Skeletal muscle tissue (tissue), 4 donors: ENCODE results near the gene ECE1. TPM values are rescaled to one million over a fixed set of nuclear protein-coding genes. Genes with fewer than 3 reads are reported as not detected.

Experiments
- H3K27ac ChIP-seq: one replicate; pipeline ENCODE4 v1.7.0; 2013; ENCODE audit warnings: mild to moderate bottlenecking, low read depth, low read length, inconsistent platforms
- H3K27me3 ChIP-seq, 3 donors: one replicate each; pipeline ENCODE4 v1.7.0; 2013; ENCODE audit warnings: low read length in 3 of 3; ENCODE audit not compliant: control insufficient read depth in 3 of 3, insufficient read depth in 3 of 3
- H3K36me3 ChIP-seq, 3 donors: one replicate each; pipeline ENCODE4 v1.7.0; 2013; ENCODE audit warnings: low read length in 3 of 3; ENCODE audit not compliant: control insufficient read depth in 3 of 3, insufficient read depth in 3 of 3
- H3K4me1 ChIP-seq, 3 donors: one replicate each; pipeline ENCODE4 v1.7.0; 2013; ENCODE audit warnings: low read length in 3 of 3, mild to moderate bottlenecking in 3 of 3; ENCODE audit not compliant: control insufficient read depth in 3 of 3, insufficient read depth in 3 of 3
- H3K4me3 ChIP-seq, 3 donors: one replicate each; pipeline ENCODE4 v1.7.0; 2013; ENCODE audit warnings: low read length in 3 of 3
- H3K9ac ChIP-seq, 3 donors: one replicate each; pipeline ENCODE4 v1.7.0; 2013; ENCODE audit warnings: low read length in 3 of 3, mild to moderate bottlenecking in 3 of 3, moderate library complexity in 2 of 3, low read depth in 1 of 3
- H3K9me3 ChIP-seq, 3 donors: one replicate each; pipeline ENCODE4 v1.7.0; 2013; ENCODE audit warnings: low read length in 3 of 3; ENCODE audit not compliant: control insufficient read depth in 3 of 3
- total RNA-seq: library from RNA; depleted of rRNA; stranded (reverse); fragments of >200 nt; gene quantifications from one replicate; pipeline ENCODE4 v1.2.3, GENCODE V29; 2014
- donor health status: Osteomylitis.

ECE1 gene
- total RNA-seq, 1 donor from 2014 or later: 25.6 TPM

- Histone ChIP-seq H3K27me3 (peaks cover 0 to 25% (median 8%) of the 10 kb centered on the region in 3 donors), H3K4me1 (peaks cover 44 to 56% (median 51%) of the 10 kb centered on the region in 3 donors), H3K9me3 (no peaks in the 10 kb centered on the region), H3K9ac (peak overlapping the region; percentile 20 to 68 (median 38)), H3K27ac (peak overlapping the region; percentile 79), H3K36me3 (no peaks in the 10 kb centered on the region), H3K4me3 (no peak overlapping the region)
Measured at GRCh38 chr1:21318714-21319159, 28.5 kb upstream of the ECE1 start.

- Histone ChIP-seq H3K27ac (peak overlapping the region; percentile 79), H3K4me3 (no peak overlapping the region), H3K9me3 (no peaks in the 10 kb centered on the region), H3K27me3 (peaks cover 0 to 29% (median 8%) of the 10 kb centered on the region in 3 donors), H3K36me3 (no peaks in the 10 kb centered on the region), H3K9ac (peak overlapping the region in 2 of 3 donors; percentile 20 to 68), H3K4me1 (peaks cover 47 to 61% (median 54%) of the 10 kb centered on the region in 3 donors)
Measured at GRCh38 chr1:21318057-21318713, 27.9 kb upstream of the ECE1 start.

GRCh38 chr1:21317690-21318043 lies 27.4 kb upstream of the ECE1 start:
- peaks cover 0 to 29% (median 8%) of the 10 kb centered on the region in 3 donors for H3K27me3 ChIP-seq
- no peaks in the 10 kb centered on the region for H3K36me3 ChIP-seq
- H3K27ac ChIP-seq: peak overlapping the region; percentile 79
- H3K9ac ChIP-seq: peak overlapping the region in 1 of 3 donors; percentile 68
- H3K9me3 ChIP-seq: no peaks in the 10 kb centered on the region
- H3K4me3 ChIP-seq: no peak overlapping the region
- peaks cover 47 to 59% (median 49%) of the 10 kb centered on the region in 3 donors for H3K4me1 ChIP-seq

- H3K27ac ChIP-seq: peak overlapping the region; percentile 79
- H3K9ac ChIP-seq: peak overlapping the region in 1 of 3 donors; percentile 68
- peaks cover 0 to 29% (median 8%) of the 10 kb centered on the region in 3 donors for H3K27me3 ChIP-seq
- no peaks in the 10 kb centered on the region for H3K36me3 ChIP-seq
- H3K4me3 ChIP-seq: no peak overlapping the region
- peaks cover 42 to 54% (median 44%) of the 10 kb centered on the region in 3 donors for H3K4me1 ChIP-seq
- H3K9me3 ChIP-seq: no peaks in the 10 kb centered on the region
Measured at GRCh38 chr1:21317035-21317689, 26.9 kb upstream of the ECE1 start.

- no peak overlapping the region for H3K9ac ChIP-seq
- H3K9me3 ChIP-seq: no peaks in the 10 kb centered on the region
- H3K4me3 ChIP-seq: no peak overlapping the region
- H3K4me1 ChIP-seq: peaks cover 33 to 44% (median 35%) of the 10 kb centered on the region in 3 donors
- no peak overlapping the region for H3K27ac ChIP-seq
- peaks cover 0 to 21% (median 8%) of the 10 kb centered on the region in 3 donors for H3K27me3 ChIP-seq
- H3K36me3 ChIP-seq: no peaks in the 10 kb centered on the region
Measured at GRCh38 chr1:21314743-21315396, 24.6 kb upstream of the ECE1 start.

- Histone ChIP-seq H3K9ac (no peak overlapping the region), H3K27ac (no peak overlapping the region), H3K36me3 (no peaks in the 10 kb centered on the region), H3K27me3 (peaks cover 0 to 18% (median 4%) of the 10 kb centered on the region in 3 donors), H3K9me3 (no peaks in the 10 kb centered on the region), H3K4me3 (peak overlapping the region in 1 of 3 donors; percentile 15), H3K4me1 (peaks cover 27 to 42% (median 30%) of the 10 kb centered on the region in 3 donors)
Measured at GRCh38 chr1:21313886-21314721, 23.8 kb upstream of the ECE1 start.

- no peaks in the 10 kb centered on the region for H3K36me3 ChIP-seq
- H3K4me1 ChIP-seq: peaks cover 34 to 45% (median 35%) of the 10 kb centered on the region in 3 donors
- no peaks in the 10 kb centered on the region for H3K9me3 ChIP-seq
- H3K27ac ChIP-seq: no peak overlapping the region
- peak overlapping the region in 1 of 3 donors; percentile 15 for H3K4me3 ChIP-seq
- peak overlapping the region in 1 of 3 donors; percentile 23 for H3K9ac ChIP-seq
- peaks cover 0 to 14% (median 4%) of the 10 kb centered on the region in 3 donors for H3K27me3 ChIP-seq
Measured at GRCh38 chr1:21313203-21313885, 23.1 kb upstream of the ECE1 start.

- Histone ChIP-seq H3K27ac (no peak overlapping the region), H3K4me3 (no peak overlapping the region), H3K36me3 (no peaks in the 10 kb centered on the region)
Measured at GRCh38 chr1:21312407-21312992, 22.2 kb upstream of the ECE1 start.

GRCh38 chr1:21311016-21311415 lies 20.8 kb upstream of the ECE1 start:
- Histone ChIP-seq H3K9ac (no peak overlapping the region), H3K4me1 (peaks cover 21 to 34% (median 26%) of the 10 kb centered on the region in 3 donors), H3K9me3 (no peaks in the 10 kb centered on the region), H3K27me3 (peaks cover 0 to 9% (median 4%) of the 10 kb centered on the region in 3 donors), H3K4me3 (no peak overlapping the region), H3K36me3 (no peaks in the 10 kb centered on the region), H3K27ac (no peak overlapping the region)

More at GRCh38 chr1:21312407-21312992, 22.2 kb upstream of the ECE1 start:
- no peak overlapping the region for H3K9ac ChIP-seq
- peaks cover 27 to 42% (median 30%) of the 10 kb centered on the region in 3 donors for H3K4me1 ChIP-seq
- peaks cover 0 to 9% (median 4%) of the 10 kb centered on the region in 3 donors for H3K27me3 ChIP-seq
- H3K9me3 ChIP-seq: no peaks in the 10 kb centered on the region
